ENCODE measurements around the gene NUAK2. TPM values are rescaled to one million over a fixed set of nuclear protein-coding genes. Genes with fewer than 3 reads are reported as not detected.

NUAK2 gene
- total and polyA plus RNA-seq, 2 of the 4 experiments (the other 2 are of a cell fraction), result 7.2 to 17.6 TPM

GRCh38 chr1:205356440-205357139 is 35.0 kb upstream of the NUAK2 start, which contains the start of gene KLHDC8A:
TSS of gene KLHDC8A (minus strand) at chr1:205356922. CDS start at chr1:205343604, 13,318 bp downstream.
- Histone ChIP-seq H3K36me3 (ENCODE audit: control insufficient read depth, insufficient read depth, low read length) (no peaks in the 10 kb centered on the region), H2BK20ac (ENCODE audit: low read depth, low read length) (no peak within 1 kb of the TSS), H3K4me2 (ENCODE audit: low read depth, low read length) (no peak within 1 kb of the TSS), H3K79me1 (ENCODE audit: low read depth in 1 of 2, low read length in 2 of 2) (no peaks in the 10 kb centered on the region), H2BK15ac (ENCODE audit: low read depth, low read length) (no peak within 1 kb of the TSS), H4K5ac (ENCODE audit: low read depth, low read length) (no peak within 1 kb of the TSS), H3K23ac (ENCODE audit: low read depth, low read length) (no peak within 1 kb of the TSS), H3K14ac (replicated peaks; ENCODE audit: low read depth, low read length) (no peak within 1 kb of the TSS), H3K9me3 (ENCODE audit: control insufficient read depth, insufficient read depth, low read length) (no peaks in the 10 kb centered on the region), H4K20me1 (ENCODE audit: insufficient read depth, low read length) (no peaks in the 10 kb centered on the region), H3K4ac (ENCODE audit: low read depth, low read length) (no peak within 1 kb of the TSS), H4K8ac (ENCODE audit: low read depth in 2 of 2, low read length in 2 of 2) (no peak within 1 kb of the TSS), H3K4me1 (ENCODE audit: control insufficient read depth, insufficient read depth, low read length) (no peaks in the 10 kb centered on the region; the same call in 1 of the 2 replicates), H4K91ac (ENCODE audit: insufficient read depth, low read depth, low read length) (no peak within 1 kb of the TSS), H3K18ac (ENCODE audit: low read depth, low read length) (no peak within 1 kb of the TSS), H2AFZ (replicated peaks; ENCODE audit: low read length, poor library complexity) (no peak within 1 kb of the TSS), H3K27ac (ENCODE audit: insufficient read depth, low read length) (no peak within 1 kb of the TSS), H2AK5ac (ENCODE audit: low read depth, low read length) (no peak within 1 kb of the TSS), H3K27me3 (ENCODE audit: control insufficient read depth, insufficient read depth, low read length) (peaks cover 53% of the 10 kb centered on the region), H2AK9ac (replicated peaks; ENCODE audit: low read depth, low read length, poor library complexity) (no peak within 1 kb of the TSS), H3K9ac (ENCODE audit: low read depth, low read length) (no peak within 1 kb of the TSS), H3K56ac (ENCODE audit: extremely low read depth, insufficient read depth, low read length) (no peak within 1 kb of the TSS), H3K9me1 (ENCODE audit: insufficient read depth, low read length) (no peaks in the 10 kb centered on the region), H2BK120ac (ENCODE audit: low read depth, low read length) (no peak within 1 kb of the TSS), H3K4me3 (ENCODE audit: insufficient read depth, low read depth, low read length) (no peak within 1 kb of the TSS), H2BK5ac (ENCODE audit: low read depth, low read length, poor library complexity, severe bottlenecking) (no peak within 1 kb of the TSS)
- POLR2A ChIA-PET (ENCODE audit: unreplicated experiment), result no interaction called here
- BruUV-seq (replicated peaks), result no TSS peak
- intact Hi-C loops (cut with micrococcal nuclease), result loop anchor here (10.0 kb wide), 1 partner anchor 298 kb away; no protein-coding TSS in a partner anchor
- in situ Hi-C loops (cut with MboI; ENCODE audit: low sequenced_read_pairs), result no loop called here
- dilution Hi-C loops (cut with HindIII; ENCODE audit: low sequenced_read_pairs, unreplicated experiment), result no loop called here
- DNase-seq (no peak), ATAC-seq (ENCODE audit: low read depth) (no peak; the same call in 1 of the 2 replicates)
- no CpG with 5 or more reads among the region's 20 CpGs for WGBS, 2 experiments (ENCODE audit: extremely low coverage in 2 of 2, insufficient read length in 1 of 2)
- TF ChIP-seq NFE2L2 (IDR thresholded peaks at IDR 0.05; ENCODE audit: low read depth, low read length), result no peak
- no peak for TF ChIP-seq RAD21 (IDR thresholded peaks at IDR 0.05; ENCODE audit: low read length)
- TF ChIP-seq CHD1 (IDR thresholded peaks at IDR 0.05; ENCODE audit: low read depth, low read length), result no peak
- TF ChIP-seq USF2 (IDR thresholded peaks at IDR 0.05; ENCODE audit: low read depth, low read length), result no peak
- TF ChIP-seq MAFK (IDR thresholded peaks at IDR 0.05; ENCODE audit: low read depth, low read length), result no peak
- no peak for TF ChIP-seq CTCF (conservative IDR thresholded peaks at IDR 0.05; ENCODE audit: low read depth, low read length)
- no peak for TF ChIP-seq CEBPB (IDR thresholded peaks at IDR 0.05; ENCODE audit: low read depth, low read length)
- TF ChIP-seq SMC3 (IDR thresholded peaks at IDR 0.05; ENCODE audit: low read depth, low read length), result no peak
- TF ChIP-seq RCOR1 (IDR thresholded peaks at IDR 0.05; ENCODE audit: insufficient replicate concordance, low read length), result no peak
- no peak for TF ChIP-seq FOS (IDR thresholded peaks at IDR 0.05; ENCODE audit: low read depth, low read length)
- TF ChIP-seq RFX5 (IDR thresholded peaks at IDR 0.05; ENCODE audit: low read depth, low read length), result no peak
- no peak for TF ChIP-seq MAZ (IDR thresholded peaks at IDR 0.05; ENCODE audit: borderline replicate concordance, low read depth, low read length)
- TF ChIP-seq ELK1 (IDR thresholded peaks at IDR 0.05; ENCODE audit: borderline replicate concordance, low read depth, low read length), result no peak
- no peak for TF ChIP-seq MXI1 (IDR thresholded peaks at IDR 0.05; ENCODE audit: borderline replicate concordance, low read depth, low read length)
- CTCF ChIA-PET, result interaction anchor here (0.9 kb wide), 1 partner anchor 129 kb away, joined by 4 read pairs; no protein-coding TSS in a partner anchor
